Gastrocnemius medialis (tissue), 4 donors: ENCODE measurements around the gene ZBTB44. TPM values are rescaled to one million over a fixed set of nuclear protein-coding genes. Genes with fewer than 3 reads are reported as not detected.
A peak's percentile ranks its signal among the peaks of the same experiment; 100 is the strongest.

ENCODE experiments used
- ATAC-seq, 2 donors: fragments of 150-250 bp; one replicate each; pipeline ENCODE4 v1.9.1; 2016
- DNase-seq, 2 donors: peaks; one replicate each; pipeline ENCODE4 v3.0.0-alpha.2; 2019
- H3K27ac ChIP-seq, 4 donors: fragments of 200-600 bp; sonication (generic); 1 replicate in 1 of 4; 2 replicates in 3 of 4; pipeline ENCODE4 v1.5.1; 2016 to 2018; ENCODE audit warnings: mild to moderate bottlenecking in 2 of 4, moderate library complexity in 1 of 4
- H3K27me3 ChIP-seq, 3 donors: fragments of 200-600 bp; sonication (generic) in 2 of 3; 1 replicate in 1 of 3; 2 replicates in 2 of 3; pipeline versions ENCODE4 v1.5.1 to v1.6.0; 2016 to 2019; ENCODE audit warnings: mild to moderate bottlenecking in 1 of 3, moderate library complexity in 1 of 3
- H3K36me3 ChIP-seq, 2 donors: fragments of 200-600 bp; sonication (generic) in 1 of 2; one replicate each; pipeline ENCODE4 v1.5.1; 2017 to 2018
- H3K4me1 ChIP-seq, 2 donors: fragments of 200-600 bp; sonication (generic) in 1 of 2; one replicate each; pipeline ENCODE4 v1.5.1; 2016 to 2017; ENCODE audit warnings: mild to moderate bottlenecking in 2 of 2
- H3K4me3 ChIP-seq, 4 donors: fragments of 200-600 bp; sonication (generic) in 3 of 4; 1 replicate in 1 of 4; 2 replicates in 3 of 4; pipeline ENCODE4 v1.5.1; 2016 to 2019; ENCODE audit warnings: mild to moderate bottlenecking in 2 of 4
- H3K9me3 ChIP-seq, 3 donors: fragments of 200-600 bp; sonication (generic) in 2 of 3; 1 replicate in 1 of 3; 2 replicates in 2 of 3; pipeline ENCODE4 v1.5.1; 2016 to 2019
- POLR2A ChIP-seq, 2 donors: fragments of 450-650 bp; IDR thresholded peaks; one replicate each; pipeline ENCODE4 v1.6.1; 2017; ENCODE audit warnings: antibody characterized with exemption in 2 of 2, mild to moderate bottlenecking in 2 of 2, moderate library complexity in 2 of 2
- in situ Hi-C, 4 donors: fragments of 200-750 bp; cut with MboI; loops; one replicate each; pipeline versions ENCODE4 v1.15.0 to v1.8.0; 2017; ENCODE audit warnings: low sequenced_read_pairs in 4 of 4
- intact Hi-C: fragments of 100-400 bp; cut with DNase I; formaldehyde crosslinking; loops from one replicate; pipeline ENCODE4 v1.15.1; 2023; ENCODE audit warnings: low total_unique reads
- total RNA-seq, 4 donors: library from RNA; depleted of rRNA; stranded (reverse); fragments of >200 nt; gene quantifications; one replicate each; pipeline versions ENCODE4 v1.1.0 to v1.2.3, GENCODE V29; 2016
- TF ChIP-seq, protein P1 (sequence below), 5 experiments: fragments of 450-650 bp in 3 of 5; fragments of 200-600 bp in 2 of 5; sonication (generic) in 2 of 5; IDR thresholded peaks in 4 of 5; conservative IDR thresholded peaks in 1 of 5; 1 replicate in 4 of 5; 2 replicates in 1 of 5; pipeline ENCODE4 v1.5.1; 2016 to 2019; ENCODE audit warnings: antibody characterized with exemption in 5 of 5, mild to moderate bottlenecking in 3 of 5, moderate library complexity in 3 of 5

Gene ZBTB44
- total RNA-seq, 4 donors from 2014 or later = 57.4 to 108 (median 68.8) TPM

DNA sequence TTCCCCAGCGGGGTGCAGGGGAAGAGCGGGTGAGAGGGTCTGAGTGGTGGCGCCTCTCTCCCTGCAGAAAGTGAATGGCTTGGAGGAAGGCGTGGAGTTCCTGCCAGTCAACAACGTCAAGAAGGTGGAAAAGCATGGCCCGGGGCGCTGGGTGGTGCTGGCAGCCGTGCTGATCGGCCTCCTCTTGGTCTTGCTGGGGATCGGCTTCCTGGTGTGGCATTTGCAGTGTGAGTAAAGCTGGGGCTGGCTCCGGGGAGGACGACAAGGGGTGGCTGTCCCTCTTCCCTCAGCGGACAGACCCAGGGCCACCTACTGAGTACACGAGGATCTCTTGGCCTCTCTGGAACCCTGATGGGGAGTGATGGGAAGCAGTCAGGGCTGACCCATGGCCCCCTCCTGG, 126.7 kb downstream of the ZBTB44 start:
- H3K4me1 ChIP-seq = no peaks in the 10 kb centered on the region
- intact Hi-C loops (no loop called here), in situ Hi-C loops (no loop called here)
- no peaks in the 10 kb centered on the region for H3K9me3 ChIP-seq
- H3K4me3 ChIP-seq = no peak overlapping the region
- ATAC-seq (no peak), DNase-seq (no peak)
- no peaks in the 10 kb centered on the region for H3K27me3 ChIP-seq
- no peak overlapping the region for H3K27ac ChIP-seq
- no peak for TF ChIP-seq POLR2A (IDR thresholded peaks at IDR 0.05)
- TF ChIP-seq, protein P1, sequence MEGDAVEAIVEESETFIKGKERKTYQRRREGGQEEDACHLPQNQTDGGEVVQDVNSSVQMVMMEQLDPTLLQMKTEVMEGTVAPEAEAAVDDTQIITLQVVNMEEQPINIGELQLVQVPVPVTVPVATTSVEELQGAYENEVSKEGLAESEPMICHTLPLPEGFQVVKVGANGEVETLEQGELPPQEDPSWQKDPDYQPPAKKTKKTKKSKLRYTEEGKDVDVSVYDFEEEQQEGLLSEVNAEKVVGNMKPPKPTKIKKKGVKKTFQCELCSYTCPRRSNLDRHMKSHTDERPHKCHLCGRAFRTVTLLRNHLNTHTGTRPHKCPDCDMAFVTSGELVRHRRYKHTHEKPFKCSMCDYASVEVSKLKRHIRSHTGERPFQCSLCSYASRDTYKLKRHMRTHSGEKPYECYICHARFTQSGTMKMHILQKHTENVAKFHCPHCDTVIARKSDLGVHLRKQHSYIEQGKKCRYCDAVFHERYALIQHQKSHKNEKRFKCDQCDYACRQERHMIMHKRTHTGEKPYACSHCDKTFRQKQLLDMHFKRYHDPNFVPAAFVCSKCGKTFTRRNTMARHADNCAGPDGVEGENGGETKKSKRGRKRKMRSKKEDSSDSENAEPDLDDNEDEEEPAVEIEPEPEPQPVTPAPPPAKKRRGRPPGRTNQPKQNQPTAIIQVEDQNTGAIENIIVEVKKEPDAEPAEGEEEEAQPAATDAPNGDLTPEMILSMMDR (IDR thresholded peaks at IDR 0.05 in 4 of 5, conservative IDR thresholded peaks at IDR 0.05 in 1 of 5) = no peak
- no peaks in the 10 kb centered on the region for H3K36me3 ChIP-seq

DNA sequence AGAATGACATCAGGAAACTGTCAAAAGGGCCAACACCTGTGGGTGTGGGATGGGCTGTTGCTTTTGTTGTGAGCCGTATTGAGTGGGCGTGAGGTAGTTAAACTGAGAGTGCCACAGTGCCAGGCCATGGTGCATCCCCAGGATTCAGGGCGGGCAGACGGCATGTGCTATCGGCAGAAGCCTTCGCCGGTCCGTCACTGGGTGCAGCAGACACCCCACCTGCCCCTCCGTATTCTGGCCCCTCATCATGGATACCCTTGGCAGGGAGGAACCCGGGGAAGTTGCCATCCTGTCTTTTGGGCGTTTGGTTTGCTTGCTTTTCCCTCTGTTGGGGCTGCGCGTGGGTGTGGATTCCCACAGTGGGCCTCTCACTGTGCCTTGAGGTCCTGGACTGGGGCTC, 127.6 kb downstream of the ZBTB44 start:
- in situ Hi-C loops (no loop called here), intact Hi-C loops (no loop called here)
- TF ChIP-seq POLR2A (IDR thresholded peaks at IDR 0.05) = no peak
- TF ChIP-seq, protein P1 (IDR thresholded peaks at IDR 0.05 in 4 of 5, conservative IDR thresholded peaks at IDR 0.05 in 1 of 5) = no peak
- no peak overlapping the region for H3K27ac ChIP-seq
- H3K27me3 ChIP-seq = no peaks in the 10 kb centered on the region
- H3K36me3 ChIP-seq = no peaks in the 10 kb centered on the region
- no peak overlapping the region for H3K4me3 ChIP-seq
- ATAC-seq = no peak
- H3K4me1 ChIP-seq = peaks cover 0 to 4% of the 10 kb centered on the region in 2 donors
- no peak for DNase-seq
- H3K9me3 ChIP-seq = no peaks in the 10 kb centered on the region

DNA sequence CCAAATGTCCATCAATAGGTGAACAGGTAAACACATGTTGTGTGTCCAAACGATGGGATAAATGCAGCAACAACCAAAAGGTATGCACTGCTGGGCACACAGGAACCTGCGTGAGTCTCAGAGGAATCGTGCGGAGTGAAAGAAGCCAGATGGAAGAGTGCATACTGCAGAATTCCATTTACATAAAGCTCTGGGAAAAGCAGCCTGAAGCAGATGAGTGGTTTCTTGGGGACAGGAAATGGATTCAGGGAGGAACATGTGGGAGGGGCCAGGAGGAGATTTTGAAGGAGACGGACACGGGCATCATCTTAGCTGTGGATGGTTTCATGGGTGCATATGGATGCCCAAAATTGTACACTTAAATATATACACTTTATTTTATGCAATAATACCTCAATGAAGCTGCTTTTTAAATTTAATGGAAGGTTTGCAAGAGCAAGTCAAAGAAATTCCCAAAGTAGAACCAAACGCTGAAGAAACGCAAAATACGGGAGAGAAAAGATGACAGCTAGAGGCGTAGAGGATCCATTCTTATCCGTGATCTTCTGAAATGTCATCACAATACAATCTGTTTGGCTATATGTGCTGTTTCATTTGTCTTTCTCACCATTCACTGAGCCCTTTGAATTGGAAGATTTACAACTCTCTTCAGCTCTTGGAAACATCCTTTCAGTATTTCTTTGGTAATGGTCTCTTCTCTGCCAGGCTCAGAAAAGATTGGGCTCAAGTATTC, 130.7 kb downstream of the ZBTB44 start:
- H3K4me1 ChIP-seq = peaks cover 13 to 16% of the 10 kb centered on the region in 2 donors
- in situ Hi-C loops (no loop called here), intact Hi-C loops (no loop called here)

DNA sequence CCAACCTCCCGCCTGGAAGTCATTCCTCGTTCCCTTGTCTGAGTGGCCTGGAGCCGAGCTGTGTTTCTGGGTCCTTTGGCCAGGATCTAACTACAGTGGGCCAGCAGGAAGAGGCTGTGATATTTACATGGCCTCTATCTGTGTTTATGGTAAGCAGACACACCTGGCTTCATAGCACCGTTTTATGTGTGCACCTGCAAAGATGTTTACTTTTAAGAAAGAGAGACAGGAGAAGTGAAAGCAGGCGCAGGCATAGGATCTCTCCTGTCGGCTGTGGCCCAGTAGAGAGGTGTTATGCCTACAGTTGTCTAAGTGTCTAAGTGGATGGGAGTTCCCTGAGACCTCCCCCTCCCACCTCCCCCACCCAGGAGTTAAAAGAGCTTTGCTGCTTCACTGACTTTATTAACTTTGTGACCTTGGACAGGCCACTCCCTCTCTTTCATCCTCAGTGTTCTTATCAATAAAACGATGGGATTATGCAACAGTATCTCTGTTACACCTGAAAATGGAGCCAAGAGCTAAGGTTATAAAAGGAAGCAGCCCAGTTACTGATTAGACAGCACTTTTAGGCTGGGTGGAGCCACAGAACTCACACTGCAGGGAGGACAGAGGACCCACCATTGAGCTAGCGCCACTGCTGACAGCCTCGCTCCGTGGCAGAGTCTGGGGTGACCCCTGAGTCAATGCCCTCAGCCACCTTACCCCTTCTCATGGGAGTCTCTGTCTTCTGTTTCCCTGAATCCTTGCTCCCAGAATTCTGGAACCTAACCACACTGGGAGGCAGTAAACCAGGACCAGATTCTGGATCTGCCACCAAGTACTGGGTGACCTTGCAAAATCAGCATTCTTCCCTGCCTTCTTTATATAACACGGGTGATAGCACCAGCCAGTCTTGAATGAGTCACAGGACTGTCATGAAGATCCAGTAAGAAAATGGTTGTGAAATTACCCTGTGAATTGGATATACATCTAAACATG, 133.1 kb downstream of the ZBTB44 start:
- Histone ChIP-seq H3K9me3 (no peaks in the 10 kb centered on the region), H3K27me3 (no peaks in the 10 kb centered on the region), H3K36me3 (no peaks in the 10 kb centered on the region), H3K27ac (peak overlapping the region in 2 of 4 donors; percentile 45 to 46), H3K4me1 (peaks cover 19 to 21% of the 10 kb centered on the region in 2 donors), H3K4me3 (no peak overlapping the region)
- DNase-seq (no peak), ATAC-seq (peak; percentile 88 to 92)
- intact Hi-C loops (no loop called here), in situ Hi-C loops (no loop called here)
- TF ChIP-seq, protein P1 (IDR thresholded peaks at IDR 0.05 in 4 of 5, conservative IDR thresholded peaks at IDR 0.05 in 1 of 5) = no peak
- no peak for TF ChIP-seq POLR2A (IDR thresholded peaks at IDR 0.05)

More for the DNA sequence above, 130.7 kb downstream of the ZBTB44 start:
- no peaks in the 10 kb centered on the region for H3K9me3 ChIP-seq
- no peaks in the 10 kb centered on the region for H3K27me3 ChIP-seq
- H3K36me3 ChIP-seq = no peaks in the 10 kb centered on the region
- ATAC-seq (no peak), DNase-seq (no peak)
- H3K4me3 ChIP-seq = no peak overlapping the region
- TF ChIP-seq, protein P1 (IDR thresholded peaks at IDR 0.05 in 4 of 5, conservative IDR thresholded peaks at IDR 0.05 in 1 of 5) = no peak
- no peak for TF ChIP-seq POLR2A (IDR thresholded peaks at IDR 0.05)
- H3K27ac ChIP-seq = no peak overlapping the region
